Fibroblast of skin of back (primary cell): ENCODE data around the gene QSOX1. TPM values are rescaled to one million over a fixed set of nuclear protein-coding genes. Genes with fewer than 3 reads are reported as not detected.
"Not testable (repeated sequence)": the region's sequence is repeated elsewhere in the genome, so short reads cannot be mapped to it uniquely, and the experiment has no call there.

Source experiments
- DNase-seq: peaks from one replicate; pipeline ENCODE4 v3.0.0-alpha.2; 2013
- polyA plus RNA-seq, 2 experiments: library from polyadenylated mRNA; unstranded; fragments of 120-200 nt; gene quantifications; one replicate each; pipeline ENCODE4 v1.2.1, GENCODE V29; 2013; ENCODE audit not compliant: insufficient read length in 2 of 2

Gene QSOX1
- 756 TPM for polyA plus RNA-seq (2013, experiment 1 of 2; ENCODE audit: insufficient read length)
- 496 TPM for polyA plus RNA-seq (2013, experiment 2 of 2; ENCODE audit: insufficient read length)

- peak; percentile 88 for DNase-seq
Measured at GRCh38 chr1:180154325-180155181, at the start of gene QSOX1. Gene QSOX1 (plus strand): TSS chr1:180154869. CDS start chr1:180154908, 39 bp downstream.

GRCh38 chr1:180112091-180112490, 42.6 kb upstream of the QSOX1 start:
- DNase-seq: no peak

GRCh38 chr1:180112984-180113647, 41.6 kb upstream of the QSOX1 start:
- no peak for DNase-seq

DNA sequence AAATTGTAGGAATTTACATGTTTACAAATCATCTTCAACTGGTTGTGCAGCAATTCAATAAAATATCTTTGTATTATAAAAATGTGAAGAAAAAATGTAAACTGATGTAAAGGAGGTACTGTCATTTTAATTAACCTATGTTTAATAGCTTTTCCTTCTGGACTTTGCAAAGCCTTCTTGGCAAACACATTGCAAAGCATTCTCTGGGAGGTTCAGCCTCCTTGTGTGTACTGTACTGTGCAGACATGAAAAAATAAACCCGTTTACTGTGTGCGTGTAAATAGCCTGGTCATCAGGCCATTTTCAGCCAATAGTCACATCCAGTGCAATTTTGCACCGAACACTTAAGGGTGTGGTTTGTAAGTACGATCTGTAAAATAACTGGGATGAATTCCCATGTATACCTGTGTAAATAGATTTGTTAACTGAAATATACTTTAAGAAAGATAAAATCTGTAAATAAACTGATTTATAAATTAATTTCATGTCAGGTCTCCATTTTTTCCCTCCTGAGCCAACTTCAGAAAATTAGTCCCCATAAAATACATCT, 40.2 kb upstream of the QSOX1 start:
- DNase-seq: no peak

GRCh38 chr1:180116964-180117763, 37.5 kb upstream of the QSOX1 start:
- no peak for DNase-seq

GRCh38 chr1:180117764-180118116, 36.9 kb upstream of the QSOX1 start:
- peak; percentile 91 for DNase-seq

GRCh38 chr1:180119837-180120236, 34.8 kb upstream of the QSOX1 start:
- no peak for DNase-seq

DNA sequence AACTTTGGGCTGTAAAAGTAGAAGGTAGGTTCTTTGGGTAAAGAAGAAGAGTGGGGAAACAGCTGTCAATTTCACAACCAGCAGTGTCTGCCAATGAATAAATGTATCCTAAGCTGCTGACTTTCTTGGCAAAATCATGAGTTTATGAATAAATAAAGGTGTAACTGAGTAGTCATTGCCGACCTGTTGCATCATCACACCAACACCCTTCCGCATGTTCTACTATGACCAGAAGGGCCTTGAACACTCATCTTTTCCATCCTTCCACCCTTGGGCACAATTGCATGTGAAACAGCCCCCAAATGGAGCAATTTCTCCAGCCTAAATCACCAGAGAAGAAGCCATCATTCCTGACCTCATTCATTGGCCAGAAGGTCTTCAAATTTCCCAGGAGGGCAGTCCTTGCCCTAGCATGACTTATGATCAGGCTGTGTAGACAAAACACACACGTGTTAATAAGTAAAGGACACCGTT, 31.2 kb upstream of the QSOX1 start:
- no peak for DNase-seq

DNA sequence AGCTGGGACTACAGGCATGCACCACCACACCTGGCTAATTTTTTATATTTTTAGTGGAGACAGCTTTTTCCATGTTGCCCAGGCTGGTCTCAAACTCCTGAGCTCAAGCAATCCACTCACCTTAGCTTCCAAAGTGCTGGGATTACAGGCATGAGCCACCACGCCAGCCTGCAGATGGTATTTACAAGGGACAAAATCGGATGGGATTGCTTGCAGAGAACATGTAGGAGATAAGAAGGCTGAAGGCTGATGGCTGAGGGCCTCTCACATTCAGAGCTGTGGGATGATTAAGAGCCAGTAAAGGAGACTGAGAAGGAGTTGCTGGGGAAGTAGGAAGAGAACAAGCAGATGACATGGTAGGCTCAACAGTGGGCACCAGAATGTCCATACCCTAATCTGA, 24.0 kb upstream of the QSOX1 start:
- no peak for DNase-seq

DNA sequence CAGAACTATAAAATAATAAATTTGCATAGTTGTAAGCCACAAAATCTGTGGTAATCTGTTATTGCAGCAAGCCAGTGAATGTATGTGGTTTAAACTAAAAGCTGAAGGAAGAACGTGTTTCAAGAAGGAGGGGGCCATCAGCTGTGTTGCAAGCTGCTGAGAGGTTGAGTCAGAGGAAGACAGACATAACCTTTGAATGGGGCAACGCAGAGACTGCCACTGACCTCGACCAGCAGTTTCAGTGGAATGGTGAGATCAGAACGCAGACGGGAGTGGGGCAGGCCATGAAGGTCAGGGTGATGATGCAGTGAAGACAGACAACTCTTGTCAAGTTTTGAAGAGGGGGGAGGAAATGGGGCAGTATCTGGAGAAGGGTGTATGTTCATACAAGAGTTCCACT, 23.2 kb upstream of the QSOX1 start:
- DNase-seq: peak; percentile 90

DNA sequence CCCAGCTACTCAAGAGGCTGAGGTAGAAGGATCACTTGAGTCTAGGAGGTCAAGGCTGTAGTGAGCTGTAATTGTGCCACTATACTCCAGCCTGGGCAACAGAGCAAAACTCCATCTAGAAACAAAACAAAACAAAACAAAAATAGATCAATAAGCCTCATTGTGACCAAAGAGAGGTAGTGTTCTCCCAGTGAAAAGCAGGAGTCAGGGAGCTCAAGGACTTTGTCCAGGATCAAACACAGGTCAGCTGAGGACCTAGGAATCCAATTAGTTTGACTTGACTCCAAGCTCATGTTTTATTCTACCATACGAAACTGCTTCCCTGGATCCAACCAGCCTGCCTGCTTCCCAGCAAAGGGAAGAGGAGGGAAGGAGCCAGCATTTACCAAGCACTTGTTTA, 21.5 kb upstream of the QSOX1 start:
- DNase-seq: no peak

- DNase-seq: not testable (repeated sequence)
Measured at GRCh38 chr1:180133688-180134087, 21.0 kb upstream of the QSOX1 start.

DNA sequence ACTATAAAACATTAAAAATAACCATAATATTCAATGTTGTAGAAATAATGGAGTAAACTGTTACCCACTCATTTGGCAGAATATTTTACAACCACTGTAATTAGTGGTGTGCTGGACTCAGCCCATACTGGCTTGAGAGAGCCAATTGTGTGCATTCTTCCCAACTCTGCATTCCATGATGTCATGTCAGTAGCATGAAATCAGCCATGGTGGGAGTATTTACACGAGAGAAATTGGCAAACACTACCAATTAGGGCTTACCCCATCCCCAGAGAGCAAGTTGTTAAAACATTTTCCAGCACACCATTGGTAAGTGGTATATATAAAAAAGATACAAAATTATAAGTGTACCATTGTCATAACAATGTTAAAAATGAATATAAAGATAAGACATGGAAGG, 19.1 kb upstream of the QSOX1 start:
- DNase-seq: peak; percentile 42

- DNase-seq: peak; percentile 27
Measured at GRCh38 chr1:180136331-180136967, 18.2 kb upstream of the QSOX1 start.

DNA sequence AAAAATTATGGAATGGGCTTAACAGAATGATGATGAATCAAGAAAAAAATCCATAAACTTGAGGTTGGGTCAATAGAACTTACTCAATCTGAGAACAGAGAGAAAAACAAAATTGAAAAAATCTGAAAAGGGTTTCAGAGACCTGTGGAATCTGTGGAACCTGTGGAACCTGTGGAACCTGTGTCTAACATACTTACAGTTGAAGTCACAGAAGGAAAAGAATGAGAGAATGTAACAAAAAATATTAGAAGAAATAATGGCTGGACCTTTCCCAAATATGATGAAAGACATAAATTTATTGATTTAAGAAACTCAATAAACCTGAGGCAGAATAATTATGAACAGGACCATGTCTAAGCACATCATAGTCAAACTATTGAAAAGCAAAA, 17.7 kb upstream of the QSOX1 start:
- no peak for DNase-seq

- DNase-seq: no peak
Measured at GRCh38 chr1:180137776-180138175, 16.9 kb upstream of the QSOX1 start.

GRCh38 chr1:180141381-180141934, 13.2 kb upstream of the QSOX1 start:
- no peak for DNase-seq

- no peak for DNase-seq
Measured at GRCh38 chr1:180143359-180143758, 11.3 kb upstream of the QSOX1 start.

- DNase-seq: no peak
Measured at GRCh38 chr1:180144659-180145357, 9.9 kb upstream of the QSOX1 start.

GRCh38 chr1:180145446-180145845, 9.2 kb upstream of the QSOX1 start:
- no peak for DNase-seq

DNA sequence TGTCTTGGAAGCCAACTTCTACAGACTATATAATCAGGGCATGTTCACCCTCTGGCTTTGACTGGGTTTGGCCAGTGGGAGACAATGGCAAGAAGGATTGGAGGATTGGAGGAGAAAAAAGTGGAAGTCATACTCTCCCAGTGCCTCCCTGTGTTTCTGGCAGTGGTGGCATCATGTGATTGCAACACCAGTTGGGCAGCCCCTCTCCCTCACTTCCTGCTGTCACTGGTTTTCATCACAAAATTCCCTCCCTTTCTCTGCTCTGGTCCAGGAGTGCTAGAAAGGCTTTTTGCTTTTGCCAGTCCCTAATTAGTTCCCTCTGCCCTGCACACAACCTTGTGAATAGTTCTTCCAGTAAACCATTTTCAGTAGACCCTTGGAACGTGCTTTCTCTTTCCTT, 3.7 kb upstream of the QSOX1 start:
- peak; percentile 48 for DNase-seq
